NCI-H1092 treated with DMSO at 0.1 percent for 48 hours (cell line): ENCODE data around the gene CARD11.

ENCODE experiments used
- DNase-seq: peaks from one replicate; lab custom pipeline; 2025; lab: John Stamatoyannopoulos, UW

Gene CARD11

GRCh38 chr7:2872296-2872874, 171.3 kb downstream of the CARD11 start:
- DNase-seq: no peak

- DNase-seq: no peak
These were observed 173.2 kb downstream of the CARD11 start for GRCh38 chr7:2870471-2870931.

GRCh38 chr7:2869981-2870380, 173.7 kb downstream of the CARD11 start:
- no peak for DNase-seq

- DNase-seq: no peak
These were observed 177.1 kb downstream of the CARD11 start for GRCh38 chr7:2866601-2867000.

GRCh38 chr7:2864999-2865670, 178.5 kb downstream of the CARD11 start:
- DNase-seq: peak; percentile 58

GRCh38 chr7:2864204-2864985, 179.3 kb downstream of the CARD11 start:
- no peak for DNase-seq

GRCh38 chr7:2863461-2864066, 180.1 kb downstream of the CARD11 start:
- no peak for DNase-seq

GRCh38 chr7:2862831-2863361, 180.8 kb downstream of the CARD11 start:
- DNase-seq: no peak

- DNase-seq: no peak
These were observed 182.2 kb downstream of the CARD11 start for GRCh38 chr7:2861509-2861908.

- peak; percentile 48 for DNase-seq
These were observed 183.0 kb downstream of the CARD11 start for GRCh38 chr7:2860627-2861133.

GRCh38 chr7:2859952-2860351, 183.7 kb downstream of the CARD11 start:
- no peak for DNase-seq

- no peak for DNase-seq
These were observed 185.0 kb downstream of the CARD11 start for GRCh38 chr7:2858621-2859020.

- DNase-seq: no peak
These were observed 187.1 kb downstream of the CARD11 start for GRCh38 chr7:2856388-2857169.
